Measurements from ENCODE around the gene KCNG1. TPM values are rescaled to one million over a fixed set of nuclear protein-coding genes. Genes with fewer than 3 reads are reported as not detected.

KCNG1 gene
- total and polyA plus RNA-seq, 2 experiments from 2014 or later, result 8.1 to 26.3 TPM

DNA sequence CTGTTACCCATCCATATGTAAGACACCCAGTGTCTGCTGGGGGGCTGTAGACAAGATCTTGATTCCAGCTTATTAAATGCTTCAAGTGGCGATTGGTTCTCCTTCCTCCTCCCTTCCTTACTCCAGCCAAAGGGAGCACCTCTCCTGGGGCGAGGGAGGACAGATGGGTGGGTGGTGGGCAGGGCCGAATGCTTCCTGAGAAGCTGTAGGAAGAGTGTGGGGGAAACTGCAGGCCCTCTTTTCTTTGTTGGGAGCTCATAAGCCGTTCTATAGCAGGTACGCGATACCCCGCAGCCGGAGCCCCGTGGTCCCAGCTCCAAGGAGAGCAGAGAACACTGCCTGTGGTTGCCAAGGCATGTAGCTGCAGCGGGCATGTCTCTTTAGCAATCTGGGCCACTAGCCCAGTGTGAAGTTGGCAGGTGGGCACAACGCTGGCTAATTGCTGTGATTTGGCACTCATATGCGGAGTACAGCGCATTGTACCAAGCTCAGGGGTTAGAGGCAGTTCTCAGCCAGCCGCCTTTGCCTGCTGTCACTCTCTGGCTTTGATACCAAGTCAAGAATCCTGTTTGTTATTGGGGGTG lies 14.7 kb upstream of the KCNG1 start:
- H3K36me3 ChIP-seq (ENCODE audit: insufficient read depth), result no peaks in the 10 kb centered on the region
- ATAC-seq, result no peak

More for the DNA sequence above, 14.7 kb upstream of the KCNG1 start:
- Mint-ChIP-seq H3K27ac (no peak overlapping the region), H3K4me3 (no peak overlapping the region), H3K9me3 (no peaks in the 10 kb centered on the region), H3K4me1 (peaks cover 6% of the 10 kb centered on the region; the same call in 1 of the 3 replicates), H3K36me3 (ENCODE audit: low read depth) (no peaks in the 10 kb centered on the region), H3K27me3 (ENCODE audit: insufficient read depth, low read depth, poor library complexity) (no peaks in the 10 kb centered on the region)
- H3K27me3 ChIP-seq (ENCODE audit: insufficient read depth), result no peaks in the 10 kb centered on the region
- H3K27ac ChIP-seq (ENCODE audit: low read depth), result no peak overlapping the region
- TF ChIP-seq POLR2AphosphoS5 (IDR thresholded peaks at IDR 0.05; ENCODE audit: low read depth) (no peak), JUNB (IDR thresholded peaks at IDR 0.05; ENCODE audit: unreplicated experiment) (no peak), STAT1 (IDR thresholded peaks at IDR 0.05; ENCODE audit: unreplicated experiment) (no peak), EZH2 (IDR thresholded peaks at IDR 0.05; ENCODE audit: low read depth, unreplicated experiment) (no peak), ZNF331 (CRISPR knock-in tag; IDR thresholded peaks at IDR 0.05; ENCODE audit: low read depth) (no peak), CREB1 (CRISPR knock-in tag; IDR thresholded peaks at IDR 0.05; ENCODE audit: low read depth) (no peak), EZH2phosphoT487 (IDR thresholded peaks at IDR 0.05; ENCODE audit: unreplicated experiment) (no peak)
- TF ChIP-seq, protein P1, sequence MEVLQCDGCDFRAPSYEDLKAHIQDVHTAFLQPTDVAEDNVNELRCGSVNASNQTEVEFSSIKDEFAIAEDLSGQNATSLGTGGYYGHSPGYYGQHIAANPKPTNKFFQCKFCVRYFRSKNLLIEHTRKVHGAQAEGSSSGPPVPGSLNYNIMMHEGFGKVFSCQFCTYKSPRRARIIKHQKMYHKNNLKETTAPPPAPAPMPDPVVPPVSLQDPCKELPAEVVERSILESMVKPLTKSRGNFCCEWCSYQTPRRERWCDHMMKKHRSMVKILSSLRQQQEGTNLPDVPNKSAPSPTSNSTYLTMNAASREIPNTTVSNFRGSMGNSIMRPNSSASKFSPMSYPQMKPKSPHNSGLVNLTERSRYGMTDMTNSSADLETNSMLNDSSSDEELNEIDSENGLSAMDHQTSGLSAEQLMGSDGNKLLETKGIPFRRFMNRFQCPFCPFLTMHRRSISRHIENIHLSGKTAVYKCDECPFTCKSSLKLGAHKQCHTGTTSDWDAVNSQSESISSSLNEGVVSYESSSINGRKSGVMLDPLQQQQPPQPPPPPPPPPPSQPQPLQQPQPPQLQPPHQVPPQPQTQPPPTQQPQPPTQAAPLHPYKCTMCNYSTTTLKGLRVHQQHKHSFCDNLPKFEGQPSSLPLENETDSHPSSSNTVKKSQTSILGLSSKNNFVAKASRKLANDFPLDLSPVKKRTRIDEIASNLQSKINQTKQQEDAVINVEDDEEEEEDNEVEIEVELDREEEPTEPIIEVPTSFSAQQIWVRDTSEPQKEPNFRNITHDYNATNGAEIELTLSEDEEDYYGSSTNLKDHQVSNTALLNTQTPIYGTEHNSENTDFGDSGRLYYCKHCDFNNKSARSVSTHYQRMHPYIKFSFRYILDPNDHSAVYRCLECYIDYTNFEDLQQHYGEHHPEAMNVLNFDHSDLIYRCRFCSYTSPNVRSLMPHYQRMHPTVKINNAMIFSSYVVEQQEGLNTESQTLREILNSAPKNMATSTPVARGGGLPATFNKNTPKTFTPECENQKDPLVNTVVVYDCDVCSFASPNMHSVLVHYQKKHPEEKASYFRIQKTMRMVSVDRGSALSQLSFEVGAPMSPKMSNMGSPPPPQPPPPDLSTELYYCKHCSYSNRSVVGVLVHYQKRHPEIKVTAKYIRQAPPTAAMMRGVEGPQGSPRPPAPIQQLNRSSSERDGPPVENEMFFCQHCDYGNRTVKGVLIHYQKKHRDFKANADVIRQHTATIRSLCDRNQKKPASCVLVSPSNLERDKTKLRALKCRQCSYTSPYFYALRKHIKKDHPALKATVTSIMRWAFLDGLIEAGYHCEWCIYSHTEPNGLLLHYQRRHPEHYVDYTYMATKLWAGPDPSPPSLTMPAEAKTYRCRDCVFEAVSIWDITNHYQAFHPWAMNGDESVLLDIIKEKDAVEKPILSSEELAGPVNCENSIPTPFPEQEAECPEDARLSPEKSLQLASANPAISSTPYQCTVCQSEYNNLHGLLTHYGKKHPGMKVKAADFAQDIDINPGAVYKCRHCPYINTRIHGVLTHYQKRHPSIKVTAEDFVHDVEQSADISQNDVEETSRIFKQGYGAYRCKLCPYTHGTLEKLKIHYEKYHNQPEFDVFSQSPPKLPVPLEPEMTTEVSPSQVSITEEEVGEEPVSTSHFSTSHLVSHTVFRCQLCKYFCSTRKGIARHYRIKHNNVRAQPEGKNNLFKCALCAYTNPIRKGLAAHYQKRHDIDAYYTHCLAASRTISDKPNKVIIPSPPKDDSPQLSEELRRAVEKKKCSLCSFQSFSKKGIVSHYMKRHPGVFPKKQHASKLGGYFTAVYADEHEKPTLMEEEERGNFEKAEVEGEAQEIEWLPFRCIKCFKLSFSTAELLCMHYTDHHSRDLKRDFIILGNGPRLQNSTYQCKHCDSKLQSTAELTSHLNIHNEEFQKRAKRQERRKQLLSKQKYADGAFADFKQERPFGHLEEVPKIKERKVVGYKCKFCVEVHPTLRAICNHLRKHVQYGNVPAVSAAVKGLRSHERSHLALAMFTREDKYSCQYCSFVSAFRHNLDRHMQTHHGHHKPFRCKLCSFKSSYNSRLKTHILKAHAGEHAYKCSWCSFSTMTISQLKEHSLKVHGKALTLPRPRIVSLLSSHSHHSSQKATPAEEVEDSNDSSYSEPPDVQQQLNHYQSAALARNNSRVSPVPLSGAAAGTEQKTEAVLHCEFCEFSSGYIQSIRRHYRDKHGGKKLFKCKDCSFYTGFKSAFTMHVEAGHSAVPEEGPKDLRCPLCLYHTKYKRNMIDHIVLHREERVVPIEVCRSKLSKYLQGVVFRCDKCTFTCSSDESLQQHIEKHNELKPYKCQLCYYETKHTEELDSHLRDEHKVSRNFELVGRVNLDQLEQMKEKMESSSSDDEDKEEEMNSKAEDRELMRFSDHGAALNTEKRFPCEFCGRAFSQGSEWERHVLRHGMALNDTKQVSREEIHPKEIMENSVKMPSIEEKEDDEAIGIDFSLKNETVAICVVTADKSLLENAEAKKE (CRISPR knock-in tag; IDR thresholded peaks at IDR 0.05), result no peak
- TF ChIP-seq, protein P2, sequence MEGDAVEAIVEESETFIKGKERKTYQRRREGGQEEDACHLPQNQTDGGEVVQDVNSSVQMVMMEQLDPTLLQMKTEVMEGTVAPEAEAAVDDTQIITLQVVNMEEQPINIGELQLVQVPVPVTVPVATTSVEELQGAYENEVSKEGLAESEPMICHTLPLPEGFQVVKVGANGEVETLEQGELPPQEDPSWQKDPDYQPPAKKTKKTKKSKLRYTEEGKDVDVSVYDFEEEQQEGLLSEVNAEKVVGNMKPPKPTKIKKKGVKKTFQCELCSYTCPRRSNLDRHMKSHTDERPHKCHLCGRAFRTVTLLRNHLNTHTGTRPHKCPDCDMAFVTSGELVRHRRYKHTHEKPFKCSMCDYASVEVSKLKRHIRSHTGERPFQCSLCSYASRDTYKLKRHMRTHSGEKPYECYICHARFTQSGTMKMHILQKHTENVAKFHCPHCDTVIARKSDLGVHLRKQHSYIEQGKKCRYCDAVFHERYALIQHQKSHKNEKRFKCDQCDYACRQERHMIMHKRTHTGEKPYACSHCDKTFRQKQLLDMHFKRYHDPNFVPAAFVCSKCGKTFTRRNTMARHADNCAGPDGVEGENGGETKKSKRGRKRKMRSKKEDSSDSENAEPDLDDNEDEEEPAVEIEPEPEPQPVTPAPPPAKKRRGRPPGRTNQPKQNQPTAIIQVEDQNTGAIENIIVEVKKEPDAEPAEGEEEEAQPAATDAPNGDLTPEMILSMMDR (conservative IDR thresholded peaks at IDR 0.05; ENCODE audit: low read depth in 2 of 2), result no peak
- TF ChIP-seq, protein P3, sequence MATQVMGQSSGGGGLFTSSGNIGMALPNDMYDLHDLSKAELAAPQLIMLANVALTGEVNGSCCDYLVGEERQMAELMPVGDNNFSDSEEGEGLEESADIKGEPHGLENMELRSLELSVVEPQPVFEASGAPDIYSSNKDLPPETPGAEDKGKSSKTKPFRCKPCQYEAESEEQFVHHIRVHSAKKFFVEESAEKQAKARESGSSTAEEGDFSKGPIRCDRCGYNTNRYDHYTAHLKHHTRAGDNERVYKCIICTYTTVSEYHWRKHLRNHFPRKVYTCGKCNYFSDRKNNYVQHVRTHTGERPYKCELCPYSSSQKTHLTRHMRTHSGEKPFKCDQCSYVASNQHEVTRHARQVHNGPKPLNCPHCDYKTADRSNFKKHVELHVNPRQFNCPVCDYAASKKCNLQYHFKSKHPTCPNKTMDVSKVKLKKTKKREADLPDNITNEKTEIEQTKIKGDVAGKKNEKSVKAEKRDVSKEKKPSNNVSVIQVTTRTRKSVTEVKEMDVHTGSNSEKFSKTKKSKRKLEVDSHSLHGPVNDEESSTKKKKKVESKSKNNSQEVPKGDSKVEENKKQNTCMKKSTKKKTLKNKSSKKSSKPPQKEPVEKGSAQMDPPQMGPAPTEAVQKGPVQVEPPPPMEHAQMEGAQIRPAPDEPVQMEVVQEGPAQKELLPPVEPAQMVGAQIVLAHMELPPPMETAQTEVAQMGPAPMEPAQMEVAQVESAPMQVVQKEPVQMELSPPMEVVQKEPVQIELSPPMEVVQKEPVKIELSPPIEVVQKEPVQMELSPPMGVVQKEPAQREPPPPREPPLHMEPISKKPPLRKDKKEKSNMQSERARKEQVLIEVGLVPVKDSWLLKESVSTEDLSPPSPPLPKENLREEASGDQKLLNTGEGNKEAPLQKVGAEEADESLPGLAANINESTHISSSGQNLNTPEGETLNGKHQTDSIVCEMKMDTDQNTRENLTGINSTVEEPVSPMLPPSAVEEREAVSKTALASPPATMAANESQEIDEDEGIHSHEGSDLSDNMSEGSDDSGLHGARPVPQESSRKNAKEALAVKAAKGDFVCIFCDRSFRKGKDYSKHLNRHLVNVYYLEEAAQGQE (IDR thresholded peaks at IDR 0.05; ENCODE audit: unreplicated experiment), result no peak
- TF ChIP-seq, protein P4, sequence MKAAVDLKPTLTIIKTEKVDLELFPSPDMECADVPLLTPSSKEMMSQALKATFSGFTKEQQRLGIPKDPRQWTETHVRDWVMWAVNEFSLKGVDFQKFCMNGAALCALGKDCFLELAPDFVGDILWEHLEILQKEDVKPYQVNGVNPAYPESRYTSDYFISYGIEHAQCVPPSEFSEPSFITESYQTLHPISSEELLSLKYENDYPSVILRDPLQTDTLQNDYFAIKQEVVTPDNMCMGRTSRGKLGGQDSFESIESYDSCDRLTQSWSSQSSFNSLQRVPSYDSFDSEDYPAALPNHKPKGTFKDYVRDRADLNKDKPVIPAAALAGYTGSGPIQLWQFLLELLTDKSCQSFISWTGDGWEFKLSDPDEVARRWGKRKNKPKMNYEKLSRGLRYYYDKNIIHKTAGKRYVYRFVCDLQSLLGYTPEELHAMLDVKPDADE (IDR thresholded peaks at IDR 0.05), result no peak
- no peaks in the 10 kb centered on the region for H3K4me1 ChIP-seq (ENCODE audit: insufficient read depth)
- H3K79me2 ChIP-seq (replicated peaks; ENCODE audit: insufficient read depth), result no peaks in the 10 kb centered on the region
- H3K4me3 ChIP-seq, result no peak overlapping the region
- no peaks in the 10 kb centered on the region for H4K20me1 ChIP-seq (replicated peaks; ENCODE audit: insufficient read depth)
- DNase-seq (ENCODE audit: low spot score), result no peak
- H2AFZ ChIP-seq, result no peak overlapping the region
- no peaks in the 10 kb centered on the region for H3F3A ChIP-seq (replicated peaks; ENCODE audit: low read depth)
- no peak overlapping the region for H3K4me2 ChIP-seq
- H3K9me2 ChIP-seq (ENCODE audit: insufficient read depth), result no peaks in the 10 kb centered on the region
